Measurements from ENCODE around the gene RAB11FIP4.

RAB11FIP4 gene

GRCh38 chr17:31527606-31528005 lies 136.1 kb downstream of the RAB11FIP4 start:
- no peak for DNase-seq

GRCh38 chr17:31528291-31528874 lies 136.9 kb downstream of the RAB11FIP4 start:
- no peak for DNase-seq

- no peak for DNase-seq
Observed at GRCh38 chr17:31529841-31530251, 138.4 kb downstream of the RAB11FIP4 start.

- no peak for DNase-seq
Observed at GRCh38 chr17:31530391-31530985, 139.0 kb downstream of the RAB11FIP4 start.

GRCh38 chr17:31531336-31531980 lies 140.0 kb downstream of the RAB11FIP4 start:
- no peak for DNase-seq

- no peak for DNase-seq
Observed at GRCh38 chr17:31532081-31532480, 140.6 kb downstream of the RAB11FIP4 start.

GRCh38 chr17:31532526-31532925 lies 141.1 kb downstream of the RAB11FIP4 start:
- DNase-seq, result no peak

- peak; percentile 77 to 79 for DNase-seq
Observed at GRCh38 chr17:31533546-31534155, 142.2 kb downstream of the RAB11FIP4 start.

GRCh38 chr17:31534223-31534888 lies 142.9 kb downstream of the RAB11FIP4 start:
- no peak for DNase-seq

- DNase-seq, result no peak
Observed at GRCh38 chr17:31535581-31535981, 144.1 kb downstream of the RAB11FIP4 start.

GRCh38 chr17:31536451-31536850 lies 145.0 kb downstream of the RAB11FIP4 start:
- DNase-seq, result no peak

- no peak for DNase-seq
Observed at GRCh38 chr17:31537565-31538011, 146.1 kb downstream of the RAB11FIP4 start.

- DNase-seq, result no peak
Observed at GRCh38 chr17:31538080-31538762, 146.7 kb downstream of the RAB11FIP4 start.

GRCh38 chr17:31540602-31541307 lies 149.3 kb downstream of the RAB11FIP4 start:
- DNase-seq, result no peak

- no peak for DNase-seq
Observed at GRCh38 chr17:31541559-31541958, 150.1 kb downstream of the RAB11FIP4 start.

GRCh38 chr17:31544186-31544585 lies 152.7 kb downstream of the RAB11FIP4 start:
- DNase-seq, result no peak

GRCh38 chr17:31546650-31547049 lies 155.2 kb downstream of the RAB11FIP4 start:
- no peak for DNase-seq

GRCh38 chr17:31548709-31549108 lies 157.2 kb downstream of the RAB11FIP4 start:
- no peak for DNase-seq

- DNase-seq, result no peak
Observed at GRCh38 chr17:31549121-31549524, 157.6 kb downstream of the RAB11FIP4 start.

GRCh38 chr17:31549525-31550388 lies 158.3 kb downstream of the RAB11FIP4 start:
- DNase-seq, result peak; percentile 87 to 99

All from inflammatory macrophage treated with lipopolysaccharide for 1 hour (primary cell).